Central memory CD8-positive, alpha-beta T cell (primary cell): ENCODE data around the gene C3orf85.

ENCODE experiments used
- ATAC-seq: fragments of 150-1000 bp; cut with Tn5 transposase; replicated peaks from 2 replicates; pipeline ENCODE4 v1.10.0; 2022; ENCODE audit warnings: mild to moderate bottlenecking, moderate FRiP score, moderate number of reproducible peaks; ENCODE audit not compliant: poor library complexity, severe bottlenecking; ENCODE audit errors: extremely low read depth
- DNase-seq, 2 donors: peaks; one replicate each; pipeline ENCODE4 v3.0.0; 2021; ENCODE audit warnings: low spot score in 2 of 2
- H3K27ac Mint-ChIP-seq: one replicate; pipeline ENCODE4 v1.8.0; 2022; ENCODE audit warnings: low read depth, mild to moderate bottlenecking, moderate library complexity, mixed read lengths
- H3K27me3 Mint-ChIP-seq: one replicate; pipeline ENCODE4 v1.8.0; 2022; ENCODE audit warnings: mixed read lengths
- H3K36me3 Mint-ChIP-seq: one replicate; pipeline ENCODE4 v1.8.0; 2022; ENCODE audit warnings: mild to moderate bottlenecking, moderate library complexity, mixed read lengths; ENCODE audit not compliant: insufficient read depth
- H3K4me1 Mint-ChIP-seq: one replicate; pipeline ENCODE4 v1.8.0; 2022; ENCODE audit warnings: mixed read lengths
- H3K4me3 Mint-ChIP-seq: one replicate; pipeline ENCODE4 v1.8.0; 2022; ENCODE audit warnings: mild to moderate bottlenecking, moderate library complexity, mixed read lengths
- H3K9me3 Mint-ChIP-seq: one replicate; pipeline ENCODE4 v1.8.0; 2022; ENCODE audit warnings: mixed read lengths

Gene C3orf85

DNA sequence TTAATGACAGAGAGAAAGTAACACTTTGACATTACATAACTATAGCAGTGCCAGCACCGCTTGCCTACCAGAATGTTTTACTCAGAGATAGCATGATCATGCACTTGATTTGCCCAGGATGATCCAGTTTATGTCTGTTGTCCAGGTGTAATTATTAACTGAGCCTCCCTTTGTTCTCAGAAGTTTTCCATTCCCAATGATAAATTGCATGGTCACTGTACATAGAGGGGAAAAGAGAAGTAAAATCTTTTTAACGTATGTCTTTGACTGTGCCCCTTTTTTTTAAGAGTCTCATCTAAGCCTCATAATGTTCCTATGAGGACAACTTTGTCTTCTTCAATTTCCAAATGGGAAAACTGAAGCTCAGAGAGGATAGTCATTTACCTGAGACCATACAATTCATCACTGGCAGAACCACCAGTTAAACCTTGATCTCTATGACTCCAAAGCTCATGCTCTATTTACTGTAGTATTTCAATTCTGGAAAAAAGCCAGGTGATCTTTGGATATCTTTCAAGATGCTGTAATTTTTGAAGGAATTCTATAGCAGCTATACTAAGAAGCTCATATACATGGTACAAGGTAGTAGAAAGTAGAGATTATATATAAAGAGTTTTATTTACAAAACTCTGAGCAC lies 25.1 kb downstream of the C3orf85 start:
- no peak overlapping the region for H3K27ac Mint-ChIP-seq
- H3K36me3 Mint-ChIP-seq, result no peaks in the 10 kb centered on the region
- H3K27me3 Mint-ChIP-seq, result peaks cover 9% of the 10 kb centered on the region
- no peaks in the 10 kb centered on the region for H3K9me3 Mint-ChIP-seq
- DNase-seq (no peak), ATAC-seq (no peak)
- no peak overlapping the region for H3K4me3 Mint-ChIP-seq
- H3K4me1 Mint-ChIP-seq, result no peaks in the 10 kb centered on the region

DNA sequence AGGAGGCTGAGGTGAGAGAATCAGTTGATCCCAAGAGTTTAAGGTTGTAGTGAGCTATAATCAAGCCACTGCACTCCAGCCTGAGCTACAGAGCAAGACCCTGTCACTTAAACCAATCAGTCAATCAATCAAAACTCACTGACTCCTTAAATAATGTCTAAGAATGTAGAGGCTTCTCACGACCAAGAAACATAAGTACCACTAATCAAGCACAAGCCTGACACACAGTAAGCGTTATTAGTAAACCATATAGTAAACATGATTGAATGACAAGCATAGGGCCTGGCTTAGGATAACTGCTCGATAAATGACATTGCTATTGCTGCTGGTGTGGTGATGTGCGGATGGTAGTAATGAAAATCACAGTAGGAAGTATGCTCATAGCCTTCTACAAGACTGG lies 29.4 kb downstream of the C3orf85 start:
- peaks cover 9% of the 10 kb centered on the region for H3K27me3 Mint-ChIP-seq
- H3K36me3 Mint-ChIP-seq, result no peaks in the 10 kb centered on the region
- H3K4me3 Mint-ChIP-seq, result no peak overlapping the region
- no peak overlapping the region for H3K27ac Mint-ChIP-seq
- ATAC-seq, result no peak
- H3K4me1 Mint-ChIP-seq, result no peaks in the 10 kb centered on the region
- H3K9me3 Mint-ChIP-seq, result no peaks in the 10 kb centered on the region
- no peak for DNase-seq

DNA sequence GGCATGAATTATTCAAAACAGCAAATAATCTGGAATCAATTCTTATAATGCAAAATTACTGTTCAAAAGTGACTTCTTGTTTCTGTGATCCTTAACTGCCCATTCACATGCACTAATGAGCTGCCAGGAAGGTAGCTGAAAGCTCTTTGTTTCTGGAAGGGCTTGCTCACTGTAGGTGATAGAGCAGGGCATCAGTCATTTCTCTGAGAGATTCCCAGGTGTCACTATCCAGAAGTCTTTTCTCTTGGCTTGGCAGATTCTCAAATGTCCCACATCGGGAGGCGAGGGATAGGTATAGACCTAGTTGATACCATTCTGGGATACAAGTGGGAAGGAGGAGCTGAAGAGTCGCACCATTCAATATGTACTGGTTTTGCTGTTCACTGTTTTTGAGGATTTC lies 35.0 kb downstream of the C3orf85 start:
- no peak for DNase-seq
- peaks cover 22% of the 10 kb centered on the region for H3K27me3 Mint-ChIP-seq
- H3K27ac Mint-ChIP-seq, result no peak overlapping the region
- no peak for ATAC-seq
- no peak overlapping the region for H3K4me3 Mint-ChIP-seq
- H3K4me1 Mint-ChIP-seq, result no peaks in the 10 kb centered on the region
- H3K9me3 Mint-ChIP-seq, result no peaks in the 10 kb centered on the region
- H3K36me3 Mint-ChIP-seq, result no peaks in the 10 kb centered on the region

DNA sequence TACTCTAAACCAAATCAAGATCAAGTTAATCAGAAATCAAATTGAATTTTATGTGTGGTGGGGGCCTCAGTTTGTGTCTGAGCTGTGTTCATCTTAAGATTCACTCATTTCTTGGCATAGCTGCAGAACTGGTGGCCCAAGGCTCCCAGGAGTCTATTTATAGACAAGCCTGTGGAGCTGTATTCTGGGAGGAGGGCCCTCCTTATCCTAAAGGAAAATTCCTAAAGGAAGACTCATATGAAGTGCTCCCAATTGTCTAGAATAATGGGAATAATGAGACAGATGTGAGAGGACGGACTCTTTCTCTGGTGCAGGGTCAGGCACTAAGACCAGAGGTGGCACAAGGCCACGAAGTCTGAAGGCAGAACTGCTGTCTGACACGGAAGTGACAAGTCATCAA lies 38.9 kb downstream of the C3orf85 start:
- H3K4me1 Mint-ChIP-seq, result no peaks in the 10 kb centered on the region
- H3K36me3 Mint-ChIP-seq, result no peaks in the 10 kb centered on the region
- DNase-seq (no peak), ATAC-seq (no peak)
- H3K27ac Mint-ChIP-seq, result no peak overlapping the region
- peaks cover 33% of the 10 kb centered on the region for H3K27me3 Mint-ChIP-seq
- H3K4me3 Mint-ChIP-seq, result no peak overlapping the region
- no peaks in the 10 kb centered on the region for H3K9me3 Mint-ChIP-seq

DNA sequence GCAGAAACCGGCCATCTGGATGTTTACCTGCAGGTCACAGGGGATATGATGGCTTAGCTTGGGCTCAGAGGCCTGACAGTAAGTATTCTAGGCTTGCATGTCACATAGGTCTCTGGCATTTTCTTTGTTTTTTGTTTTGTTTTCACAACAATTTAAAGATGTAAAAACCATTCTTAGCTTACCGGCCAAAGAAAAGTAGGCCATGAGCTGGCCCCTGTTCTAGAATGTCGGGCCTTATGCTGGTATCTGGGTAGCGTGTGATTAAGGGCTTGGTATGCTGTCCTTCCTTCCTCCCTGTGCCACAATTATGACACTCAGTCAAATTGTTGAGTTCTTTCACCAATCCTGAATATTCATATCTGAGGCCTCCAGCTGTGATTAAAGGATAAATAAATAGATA lies 40.2 kb downstream of the C3orf85 start:
- Mint-ChIP-seq H3K4me1 (no peaks in the 10 kb centered on the region), H3K27me3 (peaks cover 43% of the 10 kb centered on the region), H3K4me3 (no peak overlapping the region), H3K27ac (no peak overlapping the region), H3K9me3 (no peaks in the 10 kb centered on the region), H3K36me3 (no peaks in the 10 kb centered on the region)
- DNase-seq, result no peak
- no peak for ATAC-seq

DNA sequence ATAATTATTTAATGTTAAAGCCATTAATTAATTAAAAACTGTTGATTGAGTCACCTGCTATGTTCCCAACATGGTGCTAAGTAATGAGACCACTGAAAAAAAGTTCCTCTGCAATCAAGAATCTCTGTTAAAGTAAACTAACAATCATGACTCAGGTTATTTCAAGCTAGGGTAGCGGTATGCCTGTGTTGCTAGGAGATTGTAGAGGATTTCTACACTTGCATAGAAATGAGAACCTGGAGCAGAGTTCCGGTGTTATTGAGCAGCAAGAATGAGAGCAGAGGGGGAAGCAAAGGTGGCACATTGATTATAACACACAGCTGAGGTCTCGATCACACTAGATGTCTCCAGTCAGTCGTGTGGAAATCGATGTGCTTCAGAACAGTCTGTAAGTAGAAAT lies 41.4 kb downstream of the C3orf85 start:
- Mint-ChIP-seq H3K4me3 (no peak overlapping the region), H3K27me3 (peaks cover 46% of the 10 kb centered on the region), H3K9me3 (no peaks in the 10 kb centered on the region), H3K4me1 (no peaks in the 10 kb centered on the region), H3K27ac (no peak overlapping the region), H3K36me3 (no peaks in the 10 kb centered on the region)
- no peak for ATAC-seq
- DNase-seq, result no peak

DNA sequence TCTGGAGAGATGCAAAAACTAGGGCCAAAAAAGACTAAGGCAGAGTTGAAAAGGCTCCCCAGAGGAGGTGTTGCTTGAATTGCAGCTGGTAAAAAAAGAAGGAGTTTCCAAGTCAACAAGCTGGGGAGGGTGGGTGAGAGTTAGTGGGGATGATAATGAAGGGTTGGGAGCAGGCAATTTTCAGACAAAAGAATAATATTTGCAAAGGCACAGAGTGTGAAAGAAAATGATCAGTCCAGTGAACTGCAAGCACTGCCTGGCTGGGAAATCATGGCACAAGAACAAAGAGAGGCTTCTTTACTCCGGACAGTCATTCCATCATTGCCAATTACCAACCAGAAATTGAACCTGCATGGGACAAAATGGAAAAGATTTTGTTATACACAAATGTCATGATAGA lies 42.2 kb downstream of the C3orf85 start:
- no peaks in the 10 kb centered on the region for H3K9me3 Mint-ChIP-seq
- DNase-seq (no peak), ATAC-seq (no peak)
- peaks cover 48% of the 10 kb centered on the region for H3K27me3 Mint-ChIP-seq
- no peaks in the 10 kb centered on the region for H3K4me1 Mint-ChIP-seq
- no peaks in the 10 kb centered on the region for H3K36me3 Mint-ChIP-seq
- H3K27ac Mint-ChIP-seq, result no peak overlapping the region
- H3K4me3 Mint-ChIP-seq, result no peak overlapping the region

DNA sequence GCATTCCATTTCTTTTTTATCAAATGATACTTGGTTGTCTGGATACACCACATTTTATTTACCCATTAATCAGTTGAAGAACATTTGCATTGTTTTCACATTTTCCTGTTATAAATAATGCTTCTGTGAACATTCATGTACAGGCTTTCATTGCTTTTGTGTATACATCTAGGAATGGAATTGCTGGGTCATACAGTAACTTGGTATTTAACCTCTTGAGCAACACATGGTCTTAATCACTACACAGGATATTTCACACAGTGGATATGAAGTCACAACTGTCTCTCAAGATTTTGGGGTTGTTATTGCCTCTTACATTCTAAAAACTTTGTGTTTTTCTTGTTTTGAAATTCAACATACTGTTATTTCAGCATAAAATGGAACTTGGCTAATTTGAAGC lies 48.2 kb downstream of the C3orf85 start:
- peaks cover 37% of the 10 kb centered on the region for H3K27me3 Mint-ChIP-seq
- no peak overlapping the region for H3K27ac Mint-ChIP-seq
- H3K4me3 Mint-ChIP-seq, result no peak overlapping the region
- DNase-seq, result no peak
- no peaks in the 10 kb centered on the region for H3K36me3 Mint-ChIP-seq
- H3K9me3 Mint-ChIP-seq, result no peaks in the 10 kb centered on the region
- ATAC-seq, result no peak
- no peaks in the 10 kb centered on the region for H3K4me1 Mint-ChIP-seq

DNA sequence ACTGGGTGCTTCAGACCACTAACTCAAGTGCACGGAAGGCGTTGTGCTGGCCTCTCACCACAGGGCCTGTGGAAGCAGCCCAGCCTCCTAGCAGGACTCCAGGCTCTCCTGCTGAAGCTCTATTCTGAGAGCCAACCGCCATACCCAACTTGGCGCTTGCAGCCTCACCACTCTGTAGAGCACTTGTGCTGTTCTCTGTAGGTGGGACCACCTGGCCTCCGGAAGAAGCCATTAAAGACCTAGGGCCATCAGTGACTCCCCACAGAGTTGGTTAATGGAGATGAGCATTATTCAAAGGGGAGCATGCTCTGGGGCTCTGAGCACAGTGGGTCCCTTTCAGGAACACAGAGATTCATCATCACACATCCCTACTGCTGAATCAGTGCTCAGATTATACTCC lies 50.9 kb downstream of the C3orf85 start:
- Mint-ChIP-seq H3K4me3 (no peak overlapping the region), H3K4me1 (no peaks in the 10 kb centered on the region), H3K36me3 (no peaks in the 10 kb centered on the region), H3K27ac (no peak overlapping the region), H3K9me3 (no peaks in the 10 kb centered on the region), H3K27me3 (peaks cover 21% of the 10 kb centered on the region)
- no peak for ATAC-seq
- DNase-seq, result no peak

DNA sequence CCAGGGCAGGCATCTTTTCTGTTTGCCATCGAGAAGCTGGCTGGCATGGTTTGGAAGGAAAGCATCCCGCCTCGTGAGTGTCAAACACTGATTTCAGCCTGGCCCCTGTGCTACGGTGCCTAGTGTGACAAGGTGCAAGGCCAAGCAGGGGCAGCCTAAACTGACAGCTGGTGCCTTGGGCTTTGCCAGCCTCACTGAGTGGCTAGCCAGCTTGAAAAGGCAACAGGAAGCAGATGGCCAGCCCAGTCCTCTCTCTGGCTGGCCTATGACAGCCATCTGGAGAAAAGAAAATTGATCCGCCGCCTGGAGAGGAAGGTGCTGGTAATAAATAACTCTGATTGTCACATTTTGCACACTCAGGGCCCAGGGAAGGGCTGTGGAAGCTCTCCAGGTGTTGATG lies 52.2 kb downstream of the C3orf85 start:
- no peaks in the 10 kb centered on the region for H3K4me1 Mint-ChIP-seq
- DNase-seq (no peak), ATAC-seq (no peak)
- no peaks in the 10 kb centered on the region for H3K9me3 Mint-ChIP-seq
- no peak overlapping the region for H3K4me3 Mint-ChIP-seq
- peaks cover 10% of the 10 kb centered on the region for H3K27me3 Mint-ChIP-seq
- H3K27ac Mint-ChIP-seq, result no peak overlapping the region
- no peaks in the 10 kb centered on the region for H3K36me3 Mint-ChIP-seq

DNA sequence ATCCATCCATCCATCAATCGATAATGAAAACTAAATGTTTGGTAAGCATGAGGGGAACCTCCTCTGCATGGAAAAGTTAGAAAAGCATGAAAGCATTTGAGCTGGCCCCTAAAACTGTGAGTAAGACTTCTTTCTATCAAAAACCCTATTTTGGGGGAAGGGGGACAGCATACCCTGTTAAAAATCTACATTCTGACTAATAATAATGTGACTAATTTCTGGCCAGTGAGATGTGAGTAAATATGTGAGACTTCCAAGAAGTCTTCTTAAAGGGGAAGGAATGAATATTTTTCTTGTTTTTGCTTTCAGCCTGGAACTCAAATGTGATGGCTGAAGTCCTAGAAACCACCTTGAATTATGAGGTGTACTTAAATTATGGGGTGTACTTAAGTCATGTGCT lies 54.9 kb downstream of the C3orf85 start:
- Mint-ChIP-seq H3K36me3 (no peaks in the 10 kb centered on the region), H3K27me3 (no peaks in the 10 kb centered on the region), H3K9me3 (no peaks in the 10 kb centered on the region), H3K27ac (no peak overlapping the region), H3K4me3 (no peak overlapping the region), H3K4me1 (no peaks in the 10 kb centered on the region)
- no peak for DNase-seq
- ATAC-seq, result no peak

DNA sequence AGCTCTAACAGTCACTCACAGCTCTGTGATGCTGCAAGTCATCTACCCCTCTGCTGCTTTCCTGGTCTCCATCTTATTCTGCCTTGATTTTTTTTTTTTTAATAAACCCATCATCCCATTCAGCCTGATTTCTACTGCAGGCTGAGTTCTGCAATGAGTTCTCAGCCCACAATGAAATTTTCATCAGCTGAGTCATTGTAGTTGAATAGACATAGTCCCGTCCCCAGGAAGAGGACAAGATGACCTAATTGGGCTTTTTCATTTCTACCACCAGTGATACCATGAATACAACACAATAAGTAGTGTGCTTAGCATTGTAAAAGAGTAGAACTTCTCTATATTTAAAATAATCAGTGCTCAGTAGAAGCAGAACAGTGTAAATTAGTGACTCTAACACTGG lies 59.3 kb downstream of the C3orf85 start:
- Mint-ChIP-seq H3K9me3 (no peaks in the 10 kb centered on the region), H3K27me3 (no peaks in the 10 kb centered on the region), H3K36me3 (no peaks in the 10 kb centered on the region), H3K4me3 (no peak overlapping the region), H3K4me1 (no peaks in the 10 kb centered on the region), H3K27ac (no peak overlapping the region)
- DNase-seq (no peak), ATAC-seq (no peak)
